ENCODE results near the gene TTC27.
A peak's percentile ranks its signal among the peaks of the same experiment; 100 is the strongest.
"Not testable (repeated sequence)": the region's sequence is repeated elsewhere in the genome, so short reads cannot be mapped to it uniquely, and the experiment has no call there.

TTC27 gene

DNA sequence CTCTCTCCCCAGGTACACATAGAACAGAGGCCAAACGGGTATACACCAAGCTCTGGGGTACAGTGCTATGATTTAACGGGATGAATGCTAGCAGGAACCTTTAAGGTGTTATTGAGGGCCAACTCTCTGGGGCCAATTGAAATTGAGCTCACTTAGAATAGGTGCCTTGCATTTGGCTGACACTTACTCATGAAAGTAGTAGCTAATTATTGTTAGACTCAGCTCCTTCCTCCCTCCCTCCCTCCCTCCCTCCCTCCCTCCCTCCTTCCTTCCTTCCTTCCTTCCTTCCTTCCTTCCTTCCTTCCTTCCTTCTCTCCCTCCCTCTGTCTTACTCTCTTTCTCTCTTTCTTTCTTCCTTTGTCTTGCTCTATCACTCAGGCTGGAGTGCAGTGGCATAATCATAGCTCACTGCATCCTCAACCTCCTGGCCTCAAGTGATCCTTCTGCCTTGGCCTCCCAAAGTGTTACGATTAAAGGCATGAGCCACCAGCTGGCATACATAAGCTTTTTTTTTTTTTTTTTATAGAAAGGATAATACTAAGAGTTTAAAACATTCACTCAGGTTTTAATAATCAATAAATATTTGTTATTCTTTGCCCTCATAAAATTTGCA is 95.7 kb downstream of the TTC27 start:
- H3K36me3 Mint-ChIP-seq = peaks cover 52% of the 10 kb centered on the region

DNA sequence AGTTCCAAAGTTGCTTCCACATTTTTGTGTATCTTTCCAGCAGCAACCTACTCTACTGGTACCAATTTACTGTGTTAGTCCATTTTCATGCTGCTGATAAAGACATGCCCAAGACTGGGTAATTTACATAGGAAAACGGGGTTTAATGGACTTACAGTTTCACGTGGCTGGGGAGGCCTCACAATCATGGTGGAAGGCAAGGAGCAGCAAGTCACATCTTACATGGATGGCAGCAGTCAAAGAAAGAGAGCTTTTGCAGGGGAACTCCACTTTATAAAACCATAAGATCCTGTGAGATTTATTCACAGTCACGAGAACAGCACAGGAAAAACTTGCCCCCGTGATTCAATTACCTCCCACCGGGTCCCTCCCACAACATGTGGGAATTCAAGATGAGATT is 98.8 kb downstream of the TTC27 start:
- H3K4me1 Mint-ChIP-seq, H3K27ac Mint-ChIP-seq, H3K4me3 Mint-ChIP-seq, H3K9me3 Mint-ChIP-seq, H3K27me3 Mint-ChIP-seq: not testable (repeated sequence)
- peaks cover 55% of the 10 kb centered on the region for H3K36me3 Mint-ChIP-seq

More for the DNA sequence above, 95.7 kb downstream of the TTC27 start:
- Mint-ChIP-seq H3K4me3 (no peak overlapping the region), H3K9me3 (no peaks in the 10 kb centered on the region), H3K4me1 (no peaks in the 10 kb centered on the region), H3K27ac (no peak overlapping the region), H3K27me3 (no peaks in the 10 kb centered on the region)

DNA sequence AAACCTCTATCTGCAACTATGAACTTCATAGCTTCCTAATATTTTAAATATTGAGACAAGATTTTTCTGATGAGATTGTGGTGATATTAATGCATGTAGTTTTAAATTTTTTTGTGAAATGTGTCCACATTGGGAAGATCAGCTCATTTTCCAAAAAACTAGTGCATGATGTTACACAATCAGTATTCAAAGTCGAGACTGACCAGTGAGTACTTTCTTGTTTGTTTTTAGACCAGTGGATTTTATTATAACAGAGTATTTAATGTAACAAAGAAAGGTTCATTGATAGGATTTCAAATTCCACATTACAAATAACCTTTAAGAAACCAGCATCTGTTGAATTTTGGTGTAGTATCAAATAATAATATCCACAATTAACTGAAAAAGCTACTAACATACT is 99.3 kb downstream of the TTC27 start:
- H3K36me3 Mint-ChIP-seq = peaks cover 50% of the 10 kb centered on the region
- H3K4me1 Mint-ChIP-seq = no peaks in the 10 kb centered on the region
- no peak overlapping the region for H3K27ac Mint-ChIP-seq
- no peaks in the 10 kb centered on the region for H3K27me3 Mint-ChIP-seq
- no peaks in the 10 kb centered on the region for H3K9me3 Mint-ChIP-seq
- H3K4me3 Mint-ChIP-seq = no peak overlapping the region

DNA sequence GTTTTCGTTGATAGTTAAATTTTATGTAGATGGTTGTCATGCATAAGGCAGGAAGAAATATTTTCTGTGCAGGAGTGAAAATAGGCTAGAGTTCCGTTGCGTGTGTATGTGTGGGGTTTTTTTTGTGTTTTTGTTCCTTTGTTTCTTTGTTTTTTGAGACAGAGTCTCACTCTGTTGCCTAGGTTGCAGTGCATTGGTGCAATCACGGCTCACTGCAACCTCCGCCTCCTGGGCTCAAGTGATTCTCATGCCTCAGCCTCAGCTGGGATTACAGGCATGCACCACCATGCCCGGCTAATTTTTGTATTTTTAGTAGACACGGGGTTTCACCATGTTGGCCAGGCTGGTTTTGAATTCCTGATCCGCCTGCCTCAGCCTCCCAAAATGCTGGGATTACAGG is 103.1 kb downstream of the TTC27 start:
- not testable (repeated sequence) for H3K4me3 Mint-ChIP-seq, H3K9me3 Mint-ChIP-seq, H3K4me1 Mint-ChIP-seq, H3K27ac Mint-ChIP-seq, H3K27me3 Mint-ChIP-seq
- H3K36me3 Mint-ChIP-seq = peaks cover 32% of the 10 kb centered on the region

DNA sequence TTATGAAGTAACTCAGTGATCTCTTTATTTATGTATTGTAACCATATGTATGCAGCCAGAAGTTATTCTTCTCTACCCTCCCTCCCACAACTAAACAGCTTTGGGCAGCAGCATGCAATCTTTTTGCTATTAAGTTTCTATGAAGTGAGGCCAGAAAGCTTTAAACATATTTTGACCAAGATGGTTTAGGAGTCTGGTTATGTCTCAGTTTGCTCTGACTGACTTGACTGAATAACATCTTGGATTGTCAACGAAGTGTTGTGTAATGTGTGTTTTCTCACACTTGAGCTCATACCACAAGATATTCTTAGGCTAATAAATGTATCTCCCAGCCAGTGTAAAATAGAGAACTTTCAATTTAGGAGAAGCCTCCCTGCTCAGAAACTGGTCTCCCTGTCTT is 104.3 kb downstream of the TTC27 start:
- H3K36me3 Mint-ChIP-seq = peaks cover 28% of the 10 kb centered on the region
- H3K27me3 Mint-ChIP-seq = no peaks in the 10 kb centered on the region
- H3K4me1 Mint-ChIP-seq = no peaks in the 10 kb centered on the region
- H3K27ac Mint-ChIP-seq = no peak overlapping the region
- H3K4me3 Mint-ChIP-seq = no peak overlapping the region
- no peaks in the 10 kb centered on the region for H3K9me3 Mint-ChIP-seq

DNA sequence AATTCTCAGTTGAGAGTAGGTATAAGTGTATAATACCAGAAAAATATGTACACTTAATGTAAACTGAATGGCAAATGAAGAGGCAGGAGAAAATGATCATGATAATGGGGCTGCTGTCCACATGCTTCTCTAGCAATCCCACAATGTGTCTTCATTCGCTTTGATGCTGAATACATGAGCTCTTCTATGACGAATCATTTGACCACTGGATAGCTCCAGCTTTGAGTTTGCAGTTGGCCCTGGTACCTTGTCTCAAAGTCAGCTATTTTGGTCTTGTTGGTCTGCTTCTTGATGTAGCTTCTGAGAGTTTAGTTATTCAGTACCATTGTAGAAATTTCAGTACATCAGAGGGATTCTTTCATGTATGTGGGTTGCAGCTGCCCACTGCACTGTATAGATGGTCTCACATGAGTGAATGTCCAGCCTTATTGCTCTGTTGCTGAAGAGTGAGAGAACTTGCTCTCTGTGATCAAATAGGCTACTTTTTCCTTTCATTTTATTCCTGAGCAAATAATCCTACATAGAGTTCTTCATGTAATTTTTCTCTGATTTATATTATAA is 105.1 kb downstream of the TTC27 start:
- no peaks in the 10 kb centered on the region for H3K27me3 Mint-ChIP-seq
- H3K36me3 Mint-ChIP-seq = peaks cover 29% of the 10 kb centered on the region
- no peak overlapping the region for H3K27ac Mint-ChIP-seq
- no peaks in the 10 kb centered on the region for H3K9me3 Mint-ChIP-seq
- no peaks in the 10 kb centered on the region for H3K4me1 Mint-ChIP-seq
- no peak overlapping the region for H3K4me3 Mint-ChIP-seq

DNA sequence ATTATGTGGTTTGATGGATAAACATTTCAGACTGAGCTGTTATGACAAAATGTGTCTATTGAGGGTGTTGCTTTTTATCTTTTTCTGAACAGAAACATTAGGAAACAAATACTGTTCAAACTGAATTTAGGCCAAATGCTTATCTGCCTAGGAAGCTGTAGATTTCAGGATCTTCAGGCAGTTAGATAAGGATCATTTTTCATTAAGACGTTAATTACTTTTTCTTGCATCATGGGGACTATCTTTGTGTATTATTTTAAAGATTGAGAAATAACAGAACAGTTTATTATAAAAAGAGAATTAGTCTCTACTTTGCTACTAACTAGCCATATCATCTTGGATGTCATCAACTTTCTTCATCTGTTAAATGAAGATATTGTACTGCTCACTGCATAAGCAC is 107.5 kb downstream of the TTC27 start:
- H3K27ac Mint-ChIP-seq = no peak overlapping the region
- H3K4me1 Mint-ChIP-seq = no peaks in the 10 kb centered on the region
- H3K9me3 Mint-ChIP-seq = no peaks in the 10 kb centered on the region
- no peak overlapping the region for H3K4me3 Mint-ChIP-seq
- no peaks in the 10 kb centered on the region for H3K27me3 Mint-ChIP-seq
- H3K36me3 Mint-ChIP-seq = peaks cover 25% of the 10 kb centered on the region

DNA sequence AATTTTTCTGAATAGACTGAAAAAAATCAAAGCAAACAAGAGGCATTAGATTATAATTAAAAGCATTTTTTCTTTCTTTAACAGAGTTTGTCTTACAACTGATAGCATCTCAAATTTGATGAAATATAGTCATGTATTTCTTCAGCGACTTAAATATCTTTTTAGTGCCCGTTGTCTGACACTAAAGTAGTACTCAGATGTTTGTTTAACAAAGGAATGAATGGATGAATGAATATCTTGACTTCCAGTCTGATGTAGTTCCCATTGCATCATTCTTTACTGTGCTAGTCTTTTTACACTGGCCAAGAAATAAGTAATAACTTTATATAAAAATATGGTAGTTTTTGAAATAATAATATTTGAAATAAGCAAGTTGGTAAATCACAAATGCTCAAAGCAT is 111.1 kb downstream of the TTC27 start:
- Mint-ChIP-seq H3K9me3 (no peaks in the 10 kb centered on the region), H3K4me1 (no peaks in the 10 kb centered on the region), H3K27ac (no peak overlapping the region), H3K36me3 (peaks cover 39% of the 10 kb centered on the region), H3K27me3 (no peaks in the 10 kb centered on the region), H3K4me3 (no peak overlapping the region)

DNA sequence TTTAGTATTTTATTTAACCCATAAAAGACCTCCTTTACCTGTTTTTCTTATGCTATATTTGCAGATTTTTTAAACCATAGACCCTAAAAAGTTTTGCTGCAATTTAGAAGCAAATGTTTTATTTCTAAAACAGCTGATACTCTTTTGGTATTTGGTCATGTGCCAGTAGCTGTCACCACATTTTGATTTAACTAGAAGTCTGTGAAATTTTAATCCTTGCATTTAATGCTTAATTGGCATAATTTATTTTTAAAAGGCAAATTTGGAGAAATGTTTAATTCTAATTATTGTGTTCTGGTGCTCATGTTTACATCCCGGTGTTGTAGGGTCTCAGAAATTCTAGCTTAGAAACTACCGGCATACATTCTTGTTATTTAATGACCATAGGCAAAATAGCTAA is 111.8 kb downstream of the TTC27 start:
- Mint-ChIP-seq H3K9me3 (no peaks in the 10 kb centered on the region), H3K4me3 (no peak overlapping the region), H3K36me3 (peaks cover 45% of the 10 kb centered on the region), H3K27ac (no peak overlapping the region), H3K4me1 (no peaks in the 10 kb centered on the region), H3K27me3 (no peaks in the 10 kb centered on the region)

DNA sequence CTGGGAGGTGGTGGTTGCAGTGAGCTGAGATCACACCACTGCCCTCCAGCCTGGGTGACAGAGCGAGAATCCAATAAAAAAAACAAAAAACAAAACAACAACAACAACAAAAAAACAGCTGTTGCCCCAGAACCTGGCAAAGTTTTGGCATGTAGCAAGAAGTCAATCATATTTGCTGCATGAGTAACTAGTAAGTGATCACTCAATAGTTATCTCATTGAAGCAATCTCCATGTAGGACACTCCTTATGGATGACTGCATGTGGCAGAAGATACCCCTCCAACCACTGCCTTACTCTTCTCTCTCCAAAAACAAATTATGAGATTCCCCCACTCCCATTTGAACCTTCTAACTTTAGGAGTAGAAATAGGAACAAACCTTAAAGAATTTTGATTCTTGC is 113.7 kb downstream of the TTC27 start:
- Mint-ChIP-seq H3K36me3 (peaks cover 42% of the 10 kb centered on the region), H3K27me3 (no peaks in the 10 kb centered on the region), H3K9me3 (no peaks in the 10 kb centered on the region), H3K4me1 (no peaks in the 10 kb centered on the region), H3K4me3 (no peak overlapping the region), H3K27ac (no peak overlapping the region)

DNA sequence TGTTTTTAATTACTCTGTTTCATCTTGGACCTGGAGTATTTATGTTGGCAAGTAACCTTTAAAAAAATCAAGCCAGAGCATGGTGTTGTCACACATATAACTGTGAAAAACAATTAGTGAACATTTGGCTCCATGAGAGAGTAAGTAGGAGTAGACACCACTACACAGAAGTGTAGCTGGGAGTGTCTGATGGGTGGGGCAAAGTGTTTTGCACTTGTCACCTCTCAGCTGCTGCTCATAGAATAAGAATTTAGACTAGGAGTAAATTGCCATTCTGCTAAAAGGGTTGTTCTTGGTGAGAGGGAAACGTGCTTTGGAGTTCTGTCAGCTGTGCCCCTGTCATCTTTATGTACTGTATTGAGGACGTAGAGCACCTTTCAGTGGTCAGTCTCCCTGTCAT is 114.5 kb downstream of the TTC27 start:
- Mint-ChIP-seq H3K27ac (no peak overlapping the region), H3K4me1 (no peaks in the 10 kb centered on the region), H3K36me3 (peaks cover 42% of the 10 kb centered on the region), H3K27me3 (no peaks in the 10 kb centered on the region), H3K9me3 (no peaks in the 10 kb centered on the region), H3K4me3 (no peak overlapping the region)

DNA sequence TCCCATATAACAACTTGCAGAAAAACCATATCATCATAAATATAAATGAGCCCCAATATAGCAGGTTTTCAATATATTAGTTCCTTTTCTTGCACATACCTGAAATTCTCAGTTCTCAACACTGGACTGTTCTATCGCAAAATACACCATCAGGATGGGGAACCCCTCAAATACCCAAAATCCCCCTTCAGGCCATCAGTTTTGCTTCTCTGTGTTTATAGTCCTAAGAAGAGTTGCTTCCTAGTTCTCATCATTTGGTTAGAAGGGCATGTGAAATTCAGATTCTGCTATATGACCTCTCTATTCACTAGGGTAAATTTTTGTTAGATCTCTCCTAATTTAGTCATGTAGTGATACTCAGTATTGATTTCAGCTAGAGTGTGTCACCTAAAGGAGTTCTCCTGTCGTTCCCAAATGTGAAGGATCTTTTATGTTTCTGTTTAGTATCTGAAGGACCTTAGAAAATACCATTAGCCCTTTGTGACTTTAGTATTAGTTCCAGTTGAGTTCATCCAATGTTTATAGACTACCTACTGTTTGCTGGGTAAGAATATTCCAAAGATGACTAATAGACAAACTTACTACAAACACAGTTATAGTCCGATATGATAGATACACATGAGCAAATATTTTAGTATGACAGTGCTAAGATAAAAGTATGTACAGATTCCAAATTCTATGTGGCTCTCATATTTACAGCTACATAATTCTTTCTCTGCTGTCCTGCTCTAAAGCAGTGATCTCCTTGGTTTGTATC is 115.8 kb downstream of the TTC27 start:
- no peaks in the 10 kb centered on the region for H3K9me3 Mint-ChIP-seq
- peaks cover 45% of the 10 kb centered on the region for H3K36me3 Mint-ChIP-seq
- no peaks in the 10 kb centered on the region for H3K4me1 Mint-ChIP-seq
- H3K27ac Mint-ChIP-seq = no peak overlapping the region
- no peak overlapping the region for H3K4me3 Mint-ChIP-seq
- no peaks in the 10 kb centered on the region for H3K27me3 Mint-ChIP-seq

DNA sequence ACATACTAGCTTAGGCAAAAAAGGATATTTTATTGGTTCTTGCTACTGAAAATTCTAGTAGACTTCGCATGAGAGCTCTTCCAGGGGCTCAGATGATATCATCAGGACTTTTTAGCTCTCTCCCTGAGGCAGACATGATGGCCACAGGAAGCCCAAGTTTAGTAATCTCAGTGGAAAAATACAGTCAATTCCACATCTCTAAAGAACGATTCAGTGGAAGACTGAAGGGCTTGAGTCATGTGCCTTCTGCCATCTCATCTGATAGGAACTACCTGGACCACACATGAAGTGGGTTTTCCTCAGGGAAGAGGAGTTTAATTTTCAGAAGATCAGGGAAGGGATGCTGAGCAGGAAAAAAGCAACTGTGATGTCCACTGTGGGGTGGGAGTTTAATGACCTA is 117.3 kb downstream of the TTC27 start:
- no peaks in the 10 kb centered on the region for H3K9me3 Mint-ChIP-seq
- H3K27ac Mint-ChIP-seq = peak overlapping the region; percentile 6
- H3K4me1 Mint-ChIP-seq = no peaks in the 10 kb centered on the region
- H3K36me3 Mint-ChIP-seq = peaks cover 46% of the 10 kb centered on the region
- no peak overlapping the region for H3K4me3 Mint-ChIP-seq
- H3K27me3 Mint-ChIP-seq = no peaks in the 10 kb centered on the region

DNA sequence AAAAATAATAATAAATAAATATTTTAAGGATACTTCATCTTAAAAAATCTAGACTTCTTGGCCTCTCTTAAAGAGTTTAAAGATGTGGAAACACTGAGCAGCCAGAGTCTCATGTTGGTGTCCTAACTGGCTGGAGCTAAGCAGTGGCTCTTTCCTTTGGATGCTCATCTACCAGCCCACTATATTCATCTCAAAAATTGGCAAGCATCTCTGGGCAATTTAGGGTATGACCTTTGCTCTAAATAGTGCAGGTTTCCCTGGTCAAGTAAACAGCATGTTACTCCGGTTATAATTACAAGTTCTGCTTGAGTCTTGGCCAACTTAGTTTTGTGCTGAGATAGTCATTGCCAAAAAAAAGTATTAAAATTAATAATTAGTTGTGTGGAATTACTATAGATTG is 117.8 kb downstream of the TTC27 start:
- no peaks in the 10 kb centered on the region for H3K27me3 Mint-ChIP-seq
- no peaks in the 10 kb centered on the region for H3K9me3 Mint-ChIP-seq
- no peaks in the 10 kb centered on the region for H3K4me1 Mint-ChIP-seq
- H3K4me3 Mint-ChIP-seq = no peak overlapping the region
- H3K36me3 Mint-ChIP-seq = peaks cover 48% of the 10 kb centered on the region
- no peak overlapping the region for H3K27ac Mint-ChIP-seq

DNA sequence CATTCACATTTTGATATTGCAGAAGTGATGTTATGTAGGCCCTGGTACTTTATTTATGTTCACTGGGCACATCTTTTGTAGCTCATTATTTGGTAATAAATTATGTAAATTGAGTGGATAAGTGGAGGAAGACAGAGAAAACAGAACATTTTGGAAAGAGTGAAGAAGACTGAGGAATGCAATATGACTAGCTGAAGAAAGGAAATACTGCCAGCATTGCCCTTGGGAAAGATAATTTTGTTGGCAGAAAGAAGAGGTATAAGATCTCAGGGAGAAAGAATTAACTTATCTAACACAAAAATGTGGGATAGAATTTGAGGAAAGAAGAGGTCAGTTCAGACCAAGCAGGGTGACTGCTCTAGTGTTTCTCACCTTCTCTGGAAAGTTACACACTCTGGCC is 118.8 kb downstream of the TTC27 start:
- H3K27ac Mint-ChIP-seq = no peak overlapping the region
- no peaks in the 10 kb centered on the region for H3K27me3 Mint-ChIP-seq
- H3K36me3 Mint-ChIP-seq = peaks cover 48% of the 10 kb centered on the region
- no peak overlapping the region for H3K4me3 Mint-ChIP-seq
- no peaks in the 10 kb centered on the region for H3K4me1 Mint-ChIP-seq
- no peaks in the 10 kb centered on the region for H3K9me3 Mint-ChIP-seq

DNA sequence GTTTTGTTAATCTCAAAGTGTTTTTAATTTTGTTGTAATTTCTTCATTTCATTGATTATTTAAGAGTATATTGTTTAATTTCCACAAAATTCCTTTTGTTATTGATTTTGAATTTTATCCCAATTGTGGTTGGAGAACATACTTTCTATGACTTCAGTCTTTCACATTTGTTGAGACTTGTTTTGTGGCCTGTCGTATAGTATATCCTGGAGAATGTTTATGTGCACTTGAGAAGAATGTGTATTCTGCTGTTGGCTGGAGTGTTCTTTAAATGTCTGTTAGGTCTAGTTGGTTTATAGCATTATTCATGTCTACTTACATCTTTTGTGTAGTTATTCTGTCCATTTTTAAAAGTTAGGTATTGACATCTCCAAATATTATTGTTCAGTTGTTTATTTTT is 120.3 kb downstream of the TTC27 start:
- peaks cover 40% of the 10 kb centered on the region for H3K36me3 Mint-ChIP-seq
- no peaks in the 10 kb centered on the region for H3K9me3 Mint-ChIP-seq

More for the DNA sequence above, 120.3 kb downstream of the TTC27 start:
- no peak overlapping the region for H3K4me3 Mint-ChIP-seq
- H3K27me3 Mint-ChIP-seq = no peaks in the 10 kb centered on the region
- no peak overlapping the region for H3K27ac Mint-ChIP-seq
- no peaks in the 10 kb centered on the region for H3K4me1 Mint-ChIP-seq
